GM12873 (cell line): ENCODE results near the gene RBPMS2.
A peak's percentile ranks its signal among the peaks of the same experiment; 100 is the strongest.

Experiments used
- CTCF ChIP-seq: IDR thresholded peaks from 2 replicates; pipeline ENCODE4 v1.5.1; 2012; ENCODE audit warnings: low read depth, mild to moderate bottlenecking, moderate library complexity, low read length, control low read depth; ENCODE audit not compliant: insufficient read depth; ENCODE audit errors: missing control alignments

RBPMS2 gene

GRCh38 chr15:64770626-64771025 is 4.8 kb downstream of the RBPMS2 start:
- no peak for TF ChIP-seq CTCF

DNA sequence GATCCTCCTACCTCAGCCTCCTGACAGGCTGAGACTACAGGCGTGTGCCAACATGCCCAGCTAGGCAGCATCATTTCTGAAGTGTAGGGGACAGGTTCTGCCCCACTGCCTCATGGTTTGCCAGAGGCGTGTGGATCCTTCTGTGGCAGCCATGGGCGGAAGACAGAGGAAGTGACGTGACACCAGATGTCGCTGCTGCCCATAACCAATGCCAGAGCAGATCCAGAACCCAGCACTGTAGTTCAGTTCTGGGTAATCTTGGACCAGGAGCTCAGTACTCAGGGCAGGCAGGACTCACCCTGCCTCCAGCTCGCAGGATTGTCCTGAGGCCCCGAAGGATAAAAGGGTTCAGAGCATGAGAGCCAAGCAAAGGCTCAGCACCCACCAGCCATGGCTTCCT is 8.2 kb downstream of the RBPMS2 start:
- TF ChIP-seq CTCF, result peak; percentile 2

DNA sequence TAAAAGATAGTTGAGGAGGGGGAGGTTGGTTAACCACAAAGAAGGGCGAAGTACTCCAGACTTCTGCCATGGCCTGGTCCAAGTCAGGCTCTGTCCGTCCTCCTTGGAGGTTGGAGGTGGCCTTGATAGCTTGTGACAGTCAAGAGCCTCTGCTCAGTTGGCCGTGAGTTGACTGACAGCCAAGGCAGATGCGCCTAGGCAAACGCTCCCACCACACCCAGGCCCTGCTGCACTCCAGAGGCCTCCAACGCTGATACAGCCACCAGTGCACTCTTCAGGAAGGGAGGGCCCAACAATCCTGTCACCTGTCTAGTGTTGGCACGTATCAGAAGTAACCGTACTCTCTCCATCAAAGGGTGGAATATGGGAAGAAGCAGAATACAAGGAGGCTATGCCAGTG is 9.3 kb downstream of the RBPMS2 start:
- TF ChIP-seq CTCF, result no peak

GRCh38 chr15:64763874-64764273 is 11.5 kb downstream of the RBPMS2 start:
- no peak for TF ChIP-seq CTCF

- TF ChIP-seq CTCF, result no peak
Observed at GRCh38 chr15:64763462-64763861, 11.9 kb downstream of the RBPMS2 start.

- no peak for TF ChIP-seq CTCF
Observed at GRCh38 chr15:64763021-64763420, 12.4 kb downstream of the RBPMS2 start.

GRCh38 chr15:64762546-64762945 is 12.8 kb downstream of the RBPMS2 start:
- TF ChIP-seq CTCF, result no peak
